GM12891 (cell line): ENCODE data around the gene TMED1.

Experiments used
- DNase-seq: peaks from one replicate; pipeline ENCODE4 v3.0.0; 2011; ENCODE audit warnings: low spot score; ENCODE audit not compliant: insufficient read length
- FAIRE-seq: peaks from 2 replicates; lab custom pipeline; 2011; peaks lifted over from hg19 to GRCh38; lab: Jason Lieb, UNC
- PAX5 ChIP-seq: IDR thresholded peaks from 2 replicates; pipeline ENCODE4 v1.6.1; 2011; ENCODE audit warnings: low read length, moderate library complexity, mild to moderate bottlenecking; ENCODE audit not compliant: insufficient read depth, severe bottlenecking
- POLR2A ChIP-seq: IDR thresholded peaks from 2 replicates; pipeline ENCODE4 v1.6.1; 2011; ENCODE audit warnings: low read depth, low read length, control low read depth
- POLR2AphosphoS5 ChIP-seq: IDR thresholded peaks from 2 replicates; pipeline ENCODE4 v1.6.1; 2011; ENCODE audit warnings: low read depth, low read length, control low read depth
- POU2F2 ChIP-seq: IDR thresholded peaks from 2 replicates; pipeline ENCODE4 v1.6.1; 2011; ENCODE audit warnings: low read depth, mild to moderate bottlenecking, control low read depth, low read length, moderate library complexity
- SPI1 ChIP-seq: IDR thresholded peaks from 2 replicates; pipeline ENCODE4 v1.6.1; 2011; ENCODE audit warnings: low read depth, low read length, control low read depth
- TAF1 ChIP-seq: IDR thresholded peaks from 2 replicates; pipeline ENCODE4 v1.6.1; 2011; ENCODE audit warnings: low read depth, low read length, control low read depth

TMED1 gene

DNA sequence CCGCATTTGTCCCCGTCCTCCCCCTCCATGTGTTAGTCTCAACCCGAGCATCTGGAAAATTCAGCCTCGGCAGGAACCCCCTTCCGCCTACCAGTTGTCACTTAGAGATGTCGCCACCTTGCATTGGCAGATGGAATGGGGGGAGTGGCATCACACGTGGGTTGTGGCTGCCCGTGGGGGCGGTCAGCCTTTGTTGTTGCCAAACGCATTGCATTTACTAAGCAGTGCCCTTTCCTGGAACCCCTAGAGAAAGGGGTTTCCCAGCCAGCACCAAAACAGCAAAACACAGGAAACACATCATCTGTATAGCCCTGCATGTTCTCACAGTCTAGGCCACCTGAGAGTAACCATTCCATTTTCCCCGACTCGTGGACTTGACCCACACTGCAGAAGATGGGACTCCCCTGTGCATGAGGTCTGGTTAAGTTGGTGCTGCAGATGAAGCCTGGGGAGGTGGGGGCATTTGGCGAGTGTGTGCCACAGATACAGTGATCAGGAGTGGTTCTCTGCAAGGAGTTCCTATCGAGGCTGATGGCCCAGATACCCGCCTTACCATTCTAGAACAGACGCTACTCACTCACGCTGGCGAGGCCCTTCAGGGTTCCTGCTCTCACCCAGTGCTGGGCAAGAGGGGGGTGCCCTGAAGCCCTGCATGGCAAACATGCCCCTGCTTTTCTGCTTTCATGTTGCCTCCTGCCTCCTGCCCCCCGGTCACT lies 38.3 kb downstream of the TMED1 start:
- 0 out of 2 replicates have a peak, but pooled peaks have one; percentile 21 for TF ChIP-seq POLR2A
- TF ChIP-seq PAX5: no peak
- FAIRE-seq: no peak
- DNase-seq: no peak

DNA sequence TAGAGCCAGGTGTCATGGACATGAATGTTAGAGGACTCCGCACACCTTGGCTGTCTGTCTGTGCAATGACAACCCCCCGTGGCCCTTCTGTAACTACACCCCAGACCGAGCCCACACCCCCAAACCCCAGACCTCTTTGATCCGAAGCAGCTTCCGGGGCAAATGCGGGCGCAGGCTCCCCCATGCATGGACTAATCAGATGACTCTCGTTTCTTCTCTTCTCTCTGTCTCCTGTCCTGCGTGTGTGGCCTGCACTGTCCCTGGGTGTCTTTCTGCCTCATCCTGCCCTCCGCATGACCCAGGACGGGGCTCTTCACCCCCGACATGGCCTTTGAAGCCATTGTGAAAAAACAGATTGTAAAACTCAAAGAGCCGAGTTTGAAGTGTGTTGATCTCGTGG lies 38.9 kb downstream of the TMED1 start:
- TF ChIP-seq PAX5: no peak
- DNase-seq (no peak), FAIRE-seq (no peak)

DNA sequence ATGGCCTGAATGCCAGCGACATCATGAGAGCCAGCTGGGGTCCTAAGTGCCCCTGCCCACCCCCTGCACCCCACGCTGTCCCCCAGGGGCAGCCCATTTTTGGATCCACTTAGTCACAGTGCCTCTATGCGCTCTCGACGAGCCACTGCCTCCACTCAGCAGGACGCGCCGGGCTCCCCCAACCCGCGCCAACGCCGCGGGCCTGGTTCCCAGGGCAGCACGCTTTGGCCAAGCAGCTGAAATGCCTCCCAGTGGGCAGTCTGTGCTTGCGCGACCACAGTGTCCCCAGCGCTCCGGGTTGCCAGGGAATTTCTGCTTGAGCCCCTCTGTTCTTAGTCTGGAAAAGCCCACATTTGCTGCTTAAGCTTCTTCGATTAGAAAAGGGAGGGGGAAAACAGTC lies 39.4 kb downstream of the TMED1 start:
- TF ChIP-seq POLR2A (no peak), POU2F2 (no peak)
- FAIRE-seq (no peak), DNase-seq (no peak)

DNA sequence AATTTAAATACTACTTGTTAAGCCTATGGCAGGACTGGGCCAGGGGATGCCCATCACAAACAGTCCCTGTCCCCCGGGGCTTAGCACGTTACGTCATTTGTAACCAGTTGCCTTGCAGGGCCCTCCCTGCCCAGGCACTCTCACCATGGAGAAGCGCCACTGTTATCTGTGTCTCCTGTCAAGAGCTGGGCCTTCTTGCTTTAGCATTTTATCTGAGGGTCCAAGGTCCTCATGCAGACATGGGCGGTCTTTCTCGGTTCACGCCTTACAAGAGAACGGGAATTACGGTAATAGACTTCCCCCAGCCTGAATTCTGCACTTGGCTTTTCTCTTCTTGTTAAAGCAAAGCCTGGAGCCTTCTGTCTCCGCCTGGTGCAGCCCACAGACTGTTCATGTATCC lies 46.1 kb downstream of the TMED1 start:
- FAIRE-seq: no peak
- no peak for DNase-seq
- TF ChIP-seq TAF1 (no peak), PAX5 (no peak)

DNA sequence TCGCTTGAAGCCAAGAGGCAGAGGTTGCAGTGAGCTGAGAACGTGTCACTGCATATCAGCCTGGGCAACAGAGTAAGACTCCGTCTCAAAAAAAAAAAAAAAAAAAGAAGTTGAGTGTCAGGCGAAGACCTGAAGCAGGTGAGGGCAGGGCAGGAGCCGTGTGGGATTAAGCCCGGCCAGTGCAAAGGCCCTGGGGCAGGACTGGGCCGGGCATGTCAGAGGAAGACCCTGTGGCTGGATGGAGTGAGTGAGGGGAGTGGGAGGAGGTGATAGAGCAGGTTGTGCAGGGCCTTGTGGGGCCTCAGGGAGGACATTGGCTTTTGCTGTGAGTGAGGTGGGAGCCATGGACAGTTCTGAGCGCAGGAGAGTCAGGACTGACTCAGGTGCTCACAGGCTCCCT lies 47.9 kb downstream of the TMED1 start:
- TF ChIP-seq POLR2A (no peak), POLR2AphosphoS5 (no peak), PAX5 (no peak), SPI1 (no peak), POU2F2 (no peak), TAF1 (no peak)
- FAIRE-seq (no peak), DNase-seq (no peak)

DNA sequence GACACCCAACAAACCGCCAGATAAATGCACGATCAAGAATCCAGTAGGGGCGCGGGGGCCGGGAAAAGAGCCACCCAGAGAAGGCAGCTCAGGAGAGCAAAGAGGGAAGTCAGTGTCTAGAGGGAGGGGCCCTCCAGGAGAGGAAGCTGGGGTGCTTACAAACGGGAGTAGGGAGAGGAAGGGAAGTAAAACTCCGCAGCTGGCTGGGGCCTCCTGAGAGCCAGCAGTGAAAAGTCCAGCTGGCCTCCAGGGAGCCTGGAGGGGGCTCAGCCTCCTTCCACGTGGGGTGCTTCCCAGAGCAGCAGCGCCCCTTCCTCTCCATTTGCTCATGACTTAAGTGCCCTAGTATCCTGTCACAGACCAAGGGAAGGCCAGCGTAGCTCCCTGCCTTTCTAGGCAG lies 51.8 kb downstream of the TMED1 start:
- no peak for DNase-seq
- FAIRE-seq: no peak
- no peak for TF ChIP-seq POLR2AphosphoS5

DNA sequence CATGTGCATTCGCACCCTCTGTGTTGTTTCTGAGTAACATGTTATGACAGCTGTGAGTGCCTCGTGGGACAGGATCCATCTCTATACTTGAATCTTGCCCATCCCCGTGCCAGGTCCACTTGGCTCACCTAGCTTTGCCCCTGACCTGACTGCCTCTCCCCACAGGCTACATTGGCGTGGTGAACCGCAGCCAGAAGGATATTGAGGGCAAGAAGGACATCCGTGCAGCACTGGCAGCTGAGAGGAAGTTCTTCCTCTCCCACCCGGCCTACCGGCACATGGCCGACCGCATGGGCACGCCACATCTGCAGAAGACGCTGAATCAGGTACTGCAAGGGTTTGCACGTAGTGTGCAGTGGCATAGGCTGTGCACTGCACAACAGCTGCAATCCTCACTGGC lies 53.2 kb downstream of the TMED1 start:
- FAIRE-seq (no peak), DNase-seq (no peak)
- no peak for TF ChIP-seq TAF1
- TF ChIP-seq POU2F2: no peak
- TF ChIP-seq POLR2A: no peak
- no peak for TF ChIP-seq SPI1
- no peak for TF ChIP-seq POLR2AphosphoS5
- TF ChIP-seq PAX5: no peak
